ENCODE data around the gene EIF3K.

- no peak for TF ChIP-seq CTCF (IDR thresholded peaks at IDR 0.05)
- TF ChIP-seq POLR2A (IDR thresholded peaks at IDR 0.05), result no peak
- no peak for TF ChIP-seq POLR2AphosphoS5 (IDR thresholded peaks at IDR 0.05)
These were observed 43.7 kb downstream of the EIF3K start for GRCh38 chr19:38662537-38663155.

Data from transverse colon (tissue), 4 donors.